Caki2 (cell line): ENCODE measurements around the gene BCL2L12. TPM values are rescaled to one million over a fixed set of nuclear protein-coding genes. Genes with fewer than 3 reads are reported as not detected.
"Not testable (repeated sequence)": the region's sequence is repeated elsewhere in the genome, so short reads cannot be mapped to it uniquely, and the experiment has no call there.

Experiments
- DNase-seq: peaks from one replicate; pipeline ENCODE4 v3.0.0-alpha.2; 2015; ENCODE audit warnings: low read depth
- in situ Hi-C: cut with HindIII; loops from 2 replicates; pipeline ENCODE4 v1.10.0; 2016; ENCODE audit warnings: low sequenced_read_pairs, low pct_unique_long_range_greater_than_20kb, mixed read lengths
- total RNA-seq: library from RNA; depleted of rRNA; stranded (reverse); fragments of >200 nt; shearing (Covaris generic); gene quantifications from 2 replicates; pipeline ENCODE4 v1.2.3, GENCODE V29; 2014; ENCODE audit warnings: low replicate concordance; rRNA removed

Gene BCL2L12, protein sequence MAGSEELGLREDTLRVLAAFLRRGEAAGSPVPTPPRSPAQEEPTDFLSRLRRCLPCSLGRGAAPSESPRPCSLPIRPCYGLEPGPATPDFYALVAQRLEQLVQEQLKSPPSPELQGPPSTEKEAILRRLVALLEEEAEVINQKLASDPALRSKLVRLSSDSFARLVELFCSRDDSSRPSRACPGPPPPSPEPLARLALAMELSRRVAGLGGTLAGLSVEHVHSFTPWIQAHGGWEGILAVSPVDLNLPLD
- 3.0 TPM in 1 of 2 replicates, not detected in the other for total RNA-seq

- DNase-seq, result peak; percentile 92
- in situ Hi-C loops, result no loop called here
Measured at GRCh38 chr19:49665351-49666119, at the start of gene BCL2L12, which contains the start of gene IRF3. BCL2L12 (plus strand) TSS chr19:49665933; CDS start chr19:49666693, 760 bp downstream. IRF3 (minus strand) TSS chr19:49665857; CDS start chr19:49664838, 1,019 bp downstream.

GRCh38 chr19:49616532-49616931 lies 49.2 kb upstream of the BCL2L12 start:
- in situ Hi-C loops, result no loop called here
- no peak for DNase-seq

DNA sequence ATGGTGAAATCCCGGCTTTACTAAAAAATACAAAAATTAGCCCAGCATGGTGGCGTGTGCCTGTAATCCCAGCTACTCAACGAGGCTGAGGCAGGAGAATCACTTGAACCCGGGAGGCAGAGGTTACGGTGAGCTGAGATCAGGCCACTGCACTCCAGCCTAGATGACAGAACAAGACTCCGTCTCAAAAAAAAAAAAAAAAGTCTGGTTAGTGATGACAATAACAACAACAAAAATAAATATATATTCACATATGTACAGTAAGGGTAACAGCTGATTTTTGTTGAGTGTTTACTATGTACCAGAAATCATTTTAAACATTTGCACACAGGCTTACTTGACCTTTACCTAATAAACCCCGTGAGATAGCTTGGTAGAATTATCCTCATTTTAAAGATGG lies 48.8 kb upstream of the BCL2L12 start:
- DNase-seq, result no peak
- in situ Hi-C loops, result no loop called here

DNA sequence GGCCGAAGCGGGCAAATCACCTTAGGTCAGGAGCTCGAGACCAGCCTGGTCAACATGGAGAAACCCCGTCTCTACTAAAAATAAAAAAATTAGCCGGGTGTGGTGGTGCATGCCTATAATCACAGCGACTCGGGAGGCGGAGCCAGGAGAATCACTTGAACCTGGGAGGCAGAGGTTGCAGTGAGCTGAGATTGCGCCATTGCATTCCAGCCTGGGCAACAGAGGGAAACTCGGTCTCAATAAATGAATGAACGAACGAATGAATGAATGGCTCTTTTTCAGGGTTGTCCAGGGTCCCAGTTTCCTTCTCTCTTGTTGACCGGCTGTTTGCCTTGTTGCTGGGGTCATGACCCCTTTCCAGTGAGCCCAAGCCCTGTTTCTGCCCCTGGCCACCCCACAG lies 47.9 kb upstream of the BCL2L12 start:
- in situ Hi-C loops, DNase-seq: not testable (repeated sequence)

- no peak for DNase-seq
- in situ Hi-C loops, result no loop called here
Measured at GRCh38 chr19:49624967-49625910, 40.5 kb upstream of the BCL2L12 start.

DNA sequence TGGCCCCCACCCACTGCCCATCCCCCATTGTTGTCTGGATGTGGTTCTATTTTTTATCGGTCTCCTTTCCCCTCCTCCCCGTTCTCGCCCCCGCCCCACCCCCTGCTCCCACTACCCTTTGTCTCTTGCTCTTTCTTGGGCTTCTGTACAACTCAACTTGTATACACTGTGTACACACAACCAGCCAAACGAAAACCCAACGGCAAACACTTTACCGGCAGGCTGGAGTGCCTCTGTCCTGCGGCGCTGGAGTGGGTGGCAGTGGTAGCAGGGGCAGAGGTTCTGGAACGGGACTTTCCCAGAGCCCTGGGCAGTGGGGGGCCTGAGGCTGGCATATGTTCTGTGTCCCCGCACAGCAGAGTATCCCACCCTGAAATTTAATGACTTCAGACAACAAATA lies 39.5 kb upstream of the BCL2L12 start:
- DNase-seq, result no peak

DNA sequence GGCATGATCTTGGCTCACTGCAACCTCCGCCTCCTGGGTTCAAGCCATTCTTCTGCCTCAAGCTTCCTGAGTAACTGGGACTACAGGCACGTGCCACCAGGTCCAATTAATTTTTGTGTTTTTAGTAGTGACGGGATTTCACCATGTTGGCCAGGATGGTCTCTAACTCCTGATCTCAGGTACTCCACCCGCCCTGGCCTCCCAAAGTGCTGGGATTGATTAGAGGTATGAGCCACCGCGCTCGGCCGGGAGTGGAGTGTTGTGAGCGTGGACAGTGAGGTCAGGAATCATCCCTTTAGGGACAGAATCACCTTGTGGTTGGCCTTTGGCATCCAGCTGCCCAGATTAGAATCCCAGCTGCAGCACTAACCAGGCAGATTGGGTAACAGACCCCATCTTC lies 36.1 kb upstream of the BCL2L12 start:
- in situ Hi-C loops, result no loop called here
- no peak for DNase-seq

More for the DNA sequence above, 39.5 kb upstream of the BCL2L12 start:
- in situ Hi-C loops, result no loop called here

- in situ Hi-C loops, result no loop called here
- DNase-seq, result no peak
Measured at GRCh38 chr19:49631014-49631588, 34.6 kb upstream of the BCL2L12 start.

GRCh38 chr19:49631610-49632192 lies 34.0 kb upstream of the BCL2L12 start:
- in situ Hi-C loops, result no loop called here
- no peak for DNase-seq

- in situ Hi-C loops, result no loop called here
- DNase-seq, result no peak
Measured at GRCh38 chr19:49632576-49632975, 33.2 kb upstream of the BCL2L12 start.

DNA sequence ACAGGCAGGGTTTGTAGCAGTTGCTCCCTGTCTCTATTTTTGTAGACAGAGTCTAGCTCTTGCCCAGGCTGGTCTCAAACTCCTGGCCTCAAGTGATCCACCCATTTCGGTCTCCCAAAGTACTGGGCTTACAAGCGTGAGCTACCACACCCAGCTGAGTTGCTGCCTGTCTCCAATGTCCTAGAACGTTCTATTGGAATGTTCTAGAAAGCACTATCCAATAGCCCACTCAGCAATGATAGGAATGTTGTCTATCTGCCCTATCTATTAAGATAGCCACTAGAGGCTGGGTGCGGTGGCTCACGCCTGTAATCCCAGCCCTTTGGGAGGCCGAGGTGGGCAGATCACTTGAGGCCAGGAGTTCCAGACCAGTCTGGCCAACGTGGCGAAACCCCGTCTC lies 32.5 kb upstream of the BCL2L12 start:
- DNase-seq, in situ Hi-C loops: not testable (repeated sequence)

DNA sequence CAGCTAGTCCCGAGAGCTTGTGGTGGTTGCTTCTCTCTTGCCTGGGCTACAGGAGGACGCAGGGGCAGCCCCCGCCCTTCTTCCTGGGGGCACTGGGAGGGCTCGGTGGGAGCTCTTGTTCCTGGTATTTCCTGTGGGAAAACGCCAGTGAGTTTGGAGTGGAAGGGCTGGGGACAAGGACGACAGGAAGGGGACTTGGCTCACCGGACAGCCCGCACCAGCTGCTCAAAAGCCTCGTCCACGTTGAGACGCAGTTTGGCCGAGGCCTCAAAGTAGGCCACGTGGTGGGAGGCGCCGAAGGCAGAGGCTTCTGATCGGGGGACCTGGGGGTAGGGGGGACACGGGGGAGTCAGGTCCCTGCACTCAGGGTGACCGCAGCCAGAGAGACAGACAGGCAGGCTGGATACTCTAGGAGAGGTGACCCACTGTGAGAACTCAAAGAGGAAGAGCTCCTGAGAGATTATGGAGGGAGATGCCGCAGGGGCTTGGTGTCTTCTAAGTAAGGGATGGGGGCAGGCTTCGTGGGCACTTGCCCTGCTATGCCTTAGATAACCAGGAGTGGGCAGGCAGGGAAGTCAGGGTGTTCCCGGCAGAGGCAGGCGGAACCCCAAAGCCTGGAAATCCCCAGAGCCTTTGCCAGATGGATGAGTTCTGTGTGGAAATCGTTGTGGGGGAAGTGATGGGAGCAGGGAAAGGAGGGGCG lies 30.1 kb upstream of the BCL2L12 start:
- in situ Hi-C loops, result no loop called here
- no peak for DNase-seq

- in situ Hi-C loops, result no loop called here
- no peak for DNase-seq
Measured at GRCh38 chr19:49636233-49636932, 29.4 kb upstream of the BCL2L12 start.

- DNase-seq, result peak; percentile 79
- in situ Hi-C loops, result no loop called here
Measured at GRCh38 chr19:49637821-49638738, 27.7 kb upstream of the BCL2L12 start.

GRCh38 chr19:49639401-49640112 lies 26.2 kb upstream of the BCL2L12 start:
- in situ Hi-C loops, result no loop called here
- peak; percentile 29 for DNase-seq
